Testis (tissue), 2 donors: Measurements from ENCODE around the gene KLHDC4.
"Not testable (repeated sequence)": the region's sequence is repeated elsewhere in the genome, so short reads cannot be mapped to it uniquely, and the experiment has no call there.

ENCODE experiments used
- POLR2A ChIP-seq: fragments of 450-650 bp; IDR thresholded peaks from one replicate; pipeline ENCODE4 v1.6.1; 2017; ENCODE audit warnings: antibody characterized with exemption, mild to moderate bottlenecking, moderate library complexity
- TF ChIP-seq, protein P1 (sequence below), 3 experiments: fragments of 450-650 bp in 2 of 3; fragments of 200-600 bp in 1 of 3; sonication (generic) in 1 of 3; IDR thresholded peaks; one replicate each; pipeline ENCODE4 v1.5.1; 2016 to 2019; ENCODE audit warnings: antibody characterized with exemption in 3 of 3, mild to moderate bottlenecking in 2 of 3, moderate library complexity in 1 of 3

DNA sequence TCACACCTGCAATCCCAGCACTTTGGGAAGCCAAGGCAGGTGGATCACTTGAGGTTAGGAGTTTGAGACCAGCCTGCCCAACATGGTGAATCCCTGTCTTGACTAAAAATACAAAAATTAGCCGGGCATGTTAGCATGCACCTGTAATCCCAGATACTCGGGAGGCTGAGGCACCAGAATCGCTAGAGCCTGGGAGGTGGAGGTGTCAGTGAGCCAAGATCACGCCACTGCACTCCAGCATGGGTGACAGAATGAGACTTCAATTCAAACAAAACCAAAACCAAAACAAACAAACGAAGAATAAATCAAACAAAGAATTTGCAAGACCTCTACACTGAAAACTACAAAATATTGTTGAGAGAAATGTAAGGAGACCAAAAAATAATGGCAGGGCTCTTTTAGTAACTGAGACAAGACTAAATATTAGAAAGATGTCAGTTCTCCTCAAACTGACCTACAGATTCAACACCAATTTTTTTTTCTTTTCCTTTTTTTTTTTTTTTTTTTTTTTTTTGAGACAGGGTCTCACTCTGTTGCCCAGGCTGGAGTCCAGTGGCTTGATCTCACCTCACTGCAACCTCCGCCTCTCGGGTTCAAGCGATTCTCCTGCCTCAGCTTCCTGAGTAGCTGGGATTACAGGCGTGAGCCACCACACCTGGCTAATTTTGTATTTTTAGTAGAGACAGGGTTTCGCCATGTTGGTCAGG lies 23.1 kb upstream of the KLHDC4 start:
- not testable (repeated sequence) for TF ChIP-seq POLR2A
- TF ChIP-seq, protein P1, sequence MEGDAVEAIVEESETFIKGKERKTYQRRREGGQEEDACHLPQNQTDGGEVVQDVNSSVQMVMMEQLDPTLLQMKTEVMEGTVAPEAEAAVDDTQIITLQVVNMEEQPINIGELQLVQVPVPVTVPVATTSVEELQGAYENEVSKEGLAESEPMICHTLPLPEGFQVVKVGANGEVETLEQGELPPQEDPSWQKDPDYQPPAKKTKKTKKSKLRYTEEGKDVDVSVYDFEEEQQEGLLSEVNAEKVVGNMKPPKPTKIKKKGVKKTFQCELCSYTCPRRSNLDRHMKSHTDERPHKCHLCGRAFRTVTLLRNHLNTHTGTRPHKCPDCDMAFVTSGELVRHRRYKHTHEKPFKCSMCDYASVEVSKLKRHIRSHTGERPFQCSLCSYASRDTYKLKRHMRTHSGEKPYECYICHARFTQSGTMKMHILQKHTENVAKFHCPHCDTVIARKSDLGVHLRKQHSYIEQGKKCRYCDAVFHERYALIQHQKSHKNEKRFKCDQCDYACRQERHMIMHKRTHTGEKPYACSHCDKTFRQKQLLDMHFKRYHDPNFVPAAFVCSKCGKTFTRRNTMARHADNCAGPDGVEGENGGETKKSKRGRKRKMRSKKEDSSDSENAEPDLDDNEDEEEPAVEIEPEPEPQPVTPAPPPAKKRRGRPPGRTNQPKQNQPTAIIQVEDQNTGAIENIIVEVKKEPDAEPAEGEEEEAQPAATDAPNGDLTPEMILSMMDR (IDR thresholded peaks at IDR 0.05) = not testable (repeated sequence)
